Mucosa of descending colon (tissue), 3 donors: ENCODE measurements around the gene FTO. TPM values are rescaled to one million over a fixed set of nuclear protein-coding genes. Genes with fewer than 3 reads are reported as not detected.

Source experiments
- ATAC-seq: fragments of 200-7000 bp; cut with Tn5 transposase; one replicate; pipeline ENCODE4 v1.9.1; 2020; ENCODE audit warnings: mild to moderate bottlenecking, moderate library complexity
- DNase-seq, 3 donors: peaks; one replicate each; pipeline ENCODE4 v3.0.0-alpha.2; 2020
- H3K36me3 ChIP-seq: fragments of 200-600 bp; one replicate; pipeline ENCODE4 v1.8.0; 2021; ENCODE audit warnings: low read depth, mild to moderate bottlenecking
- H3K4me1 ChIP-seq: fragments of 200-600 bp; one replicate; pipeline ENCODE4 v1.8.0; 2021; ENCODE audit warnings: low read depth, mild to moderate bottlenecking
- H3K4me3 ChIP-seq: fragments of 200-600 bp; one replicate; pipeline ENCODE4 v1.8.0; 2021; ENCODE audit warnings: mild to moderate bottlenecking
- H3K9me3 ChIP-seq: fragments of 200-600 bp; one replicate; pipeline ENCODE4 v1.8.0; 2021; ENCODE audit warnings: mild to moderate bottlenecking
- intact Hi-C, 2 donors: fragments of 100-400 bp; cut with DNase I in 1 of 2; cut with micrococcal nuclease in 1 of 2; formaldehyde crosslinking; loops; one replicate each; pipeline versions ENCODE4 v1.11.0 to v1.11.1; 2022; cut with DNase I, micrococcal nuclease
- total RNA-seq, 3 donors: library from RNA; stranded (reverse); fragmentation: NEBNext Ultra II Directional in 2 of 3; extraction: Animal tissue kit (Norgen Biotek cat#: 25700) in 2 of 3; gene quantifications; one replicate each; pipeline versions ENCODE4 v1.2.1 to v1.2.4, GENCODE V29; 2021 to 2023
- TF ChIP-seq, protein P1 (sequence below): fragments of 200-600 bp; IDR thresholded peaks from one replicate; pipeline ENCODE4 v1.8.0; 2022; ENCODE audit warnings: antibody characterized with exemption, mild to moderate bottlenecking
- donor health status: DM: no; HTN: no; CAD: no; lungs with moderate emphysema.
- donor health status: DM: no; HTN: no; CAD: no.
- donor health status: DM: no; HTN: yes; CAD: no.

Gene FTO
- total RNA-seq, 3 donors from 2014 or later, result 38.0 to 81.7 (median 39.1) TPM

- intact Hi-C loops, result no loop called here
- TF ChIP-seq, protein P1, sequence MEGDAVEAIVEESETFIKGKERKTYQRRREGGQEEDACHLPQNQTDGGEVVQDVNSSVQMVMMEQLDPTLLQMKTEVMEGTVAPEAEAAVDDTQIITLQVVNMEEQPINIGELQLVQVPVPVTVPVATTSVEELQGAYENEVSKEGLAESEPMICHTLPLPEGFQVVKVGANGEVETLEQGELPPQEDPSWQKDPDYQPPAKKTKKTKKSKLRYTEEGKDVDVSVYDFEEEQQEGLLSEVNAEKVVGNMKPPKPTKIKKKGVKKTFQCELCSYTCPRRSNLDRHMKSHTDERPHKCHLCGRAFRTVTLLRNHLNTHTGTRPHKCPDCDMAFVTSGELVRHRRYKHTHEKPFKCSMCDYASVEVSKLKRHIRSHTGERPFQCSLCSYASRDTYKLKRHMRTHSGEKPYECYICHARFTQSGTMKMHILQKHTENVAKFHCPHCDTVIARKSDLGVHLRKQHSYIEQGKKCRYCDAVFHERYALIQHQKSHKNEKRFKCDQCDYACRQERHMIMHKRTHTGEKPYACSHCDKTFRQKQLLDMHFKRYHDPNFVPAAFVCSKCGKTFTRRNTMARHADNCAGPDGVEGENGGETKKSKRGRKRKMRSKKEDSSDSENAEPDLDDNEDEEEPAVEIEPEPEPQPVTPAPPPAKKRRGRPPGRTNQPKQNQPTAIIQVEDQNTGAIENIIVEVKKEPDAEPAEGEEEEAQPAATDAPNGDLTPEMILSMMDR, result no peak
- Histone ChIP-seq H3K36me3 (no peaks in the 10 kb centered on the region), H3K9me3 (no peaks in the 10 kb centered on the region), H3K4me3 (no peak overlapping the region), H3K4me1 (peaks cover 11% of the 10 kb centered on the region)
- DNase-seq (no peak), ATAC-seq (no peak)
Observed at GRCh38 chr16:53895851-53896250, 191.9 kb downstream of the FTO start.

DNA sequence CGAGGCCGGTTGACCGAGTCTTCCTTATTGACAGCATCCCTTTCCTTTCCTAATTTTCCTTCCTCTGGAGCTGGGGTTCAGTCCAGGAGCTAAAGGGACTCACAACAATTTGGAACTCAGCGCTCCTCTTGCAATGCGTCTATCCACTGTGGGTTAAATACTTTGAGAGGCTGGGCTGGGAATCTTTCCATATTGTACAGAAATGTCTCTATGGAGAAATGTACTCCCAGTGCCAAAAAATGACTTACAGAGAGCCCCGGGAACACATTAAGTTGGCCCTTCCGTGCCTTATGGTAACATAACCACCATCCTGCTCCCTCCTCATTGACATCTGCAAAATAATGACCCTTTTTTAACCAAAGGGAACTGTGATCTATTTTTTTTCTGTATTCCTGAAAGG is 192.8 kb downstream of the FTO start:
- ATAC-seq, result no peak
- intact Hi-C loops, result no loop called here
- no peaks in the 10 kb centered on the region for H3K9me3 ChIP-seq

GRCh38 chr16:53898993-53899392 is 195.0 kb downstream of the FTO start:
- intact Hi-C loops, result no loop called here
- ATAC-seq (no peak), DNase-seq (no peak)
- Histone ChIP-seq H3K4me3 (no peak overlapping the region), H3K9me3 (no peaks in the 10 kb centered on the region), H3K36me3 (no peaks in the 10 kb centered on the region), H3K4me1 (peaks cover 5% of the 10 kb centered on the region)
- TF ChIP-seq, protein P1, result no peak

More for the DNA sequence above, 192.8 kb downstream of the FTO start:
- no peak for DNase-seq
- H3K4me1 ChIP-seq, result peaks cover 11% of the 10 kb centered on the region
- TF ChIP-seq, protein P1, result no peak
- H3K36me3 ChIP-seq, result no peaks in the 10 kb centered on the region
- no peak overlapping the region for H3K4me3 ChIP-seq

DNA sequence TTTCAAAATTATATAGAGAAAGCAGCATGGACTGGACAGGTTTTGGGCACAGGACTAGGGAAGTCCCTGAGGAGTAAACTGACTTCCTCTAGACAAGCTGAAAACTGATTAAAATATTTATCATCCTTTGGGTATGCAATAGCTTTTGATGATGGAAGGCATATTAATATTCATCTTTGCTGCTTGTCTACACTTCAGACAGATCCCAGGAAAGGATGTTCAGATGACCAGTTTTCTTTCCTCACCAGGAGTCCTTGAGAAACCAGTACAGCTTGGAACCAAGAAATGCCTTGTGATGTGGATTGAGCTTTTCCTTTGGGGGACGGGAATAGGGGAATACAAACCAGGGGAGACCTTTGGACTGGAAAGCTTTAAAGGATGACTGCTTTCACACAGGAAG is 195.5 kb downstream of the FTO start:
- H3K9me3 ChIP-seq, result no peaks in the 10 kb centered on the region
- H3K4me1 ChIP-seq, result peaks cover 4% of the 10 kb centered on the region
- no peak for DNase-seq
- no peak for ATAC-seq
- TF ChIP-seq, protein P1, result no peak
- intact Hi-C loops, result no loop called here
- no peak overlapping the region for H3K4me3 ChIP-seq
- H3K36me3 ChIP-seq, result no peaks in the 10 kb centered on the region

DNA sequence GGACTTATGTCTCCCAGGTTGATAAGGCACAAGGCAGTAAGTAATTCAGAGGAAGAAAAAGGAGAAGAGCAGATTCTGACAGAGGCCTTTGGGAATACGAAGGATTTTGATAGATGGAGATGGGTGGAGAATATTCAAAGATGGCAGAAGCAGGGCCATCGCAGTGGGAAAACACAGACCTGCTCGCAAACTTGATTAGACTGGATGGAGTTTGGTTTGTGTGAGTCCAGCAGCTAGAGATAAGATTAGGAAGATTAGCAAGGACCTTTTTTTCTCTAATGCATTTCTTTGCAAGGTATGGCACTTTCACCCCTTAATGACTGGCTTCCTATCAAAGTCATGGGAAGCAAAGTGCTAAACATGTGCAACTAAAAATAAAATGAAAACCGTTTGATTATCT is 196.7 kb downstream of the FTO start:
- H3K9me3 ChIP-seq, result no peaks in the 10 kb centered on the region
- no peaks in the 10 kb centered on the region for H3K4me1 ChIP-seq
- no peak overlapping the region for H3K4me3 ChIP-seq
- TF ChIP-seq, protein P1, result no peak
- intact Hi-C loops, result no loop called here
- no peak for ATAC-seq
- H3K36me3 ChIP-seq, result no peaks in the 10 kb centered on the region
- DNase-seq, result no peak

- DNase-seq (no peak), ATAC-seq (no peak)
- TF ChIP-seq, protein P1, result no peak
- no peaks in the 10 kb centered on the region for H3K36me3 ChIP-seq
- H3K9me3 ChIP-seq, result no peaks in the 10 kb centered on the region
- H3K4me1 ChIP-seq, result no peaks in the 10 kb centered on the region
- intact Hi-C loops, result no loop called here
- H3K4me3 ChIP-seq, result no peak overlapping the region
Observed at GRCh38 chr16:53901408-53901807, 197.5 kb downstream of the FTO start.
